T-helper 2 cell treated with Interferon-gamma antibody and Interleukin-4, amounts not matched to agents 5 μg/mL and 100 μg/mL, for 36 hours (primary cell): ENCODE measurements around the gene PEMT.

Experiments used
- DNase-seq: peaks from one replicate; pipeline ENCODE4 v3.0.0; 2021; ENCODE audit warnings: low spot score
- H3K27ac Mint-ChIP-seq: one replicate; pipeline ENCODE4 v1.8.0; 2021; ENCODE audit warnings: mild to moderate bottlenecking, mixed read lengths
- H3K27me3 Mint-ChIP-seq: one replicate; pipeline ENCODE4 v1.8.0; 2021; ENCODE audit warnings: low read depth, mixed read lengths
- H3K36me3 Mint-ChIP-seq: one replicate; pipeline ENCODE4 v1.8.0; 2021; ENCODE audit warnings: low read depth, mixed read lengths
- H3K4me1 Mint-ChIP-seq: one replicate; pipeline ENCODE4 v1.8.0; 2021; ENCODE audit warnings: low read depth, mixed read lengths
- H3K4me3 Mint-ChIP-seq: one replicate; pipeline ENCODE4 v1.8.0; 2022; ENCODE audit warnings: mild to moderate bottlenecking, moderate library complexity, mixed read lengths
- H3K9me3 Mint-ChIP-seq: one replicate; pipeline ENCODE4 v1.8.0; 2021; ENCODE audit warnings: mixed read lengths

Gene PEMT

GRCh38 chr17:17502741-17503565 lies 88.6 kb downstream of the PEMT start:
- no peak overlapping the region for H3K4me3 Mint-ChIP-seq
- no peaks in the 10 kb centered on the region for H3K4me1 Mint-ChIP-seq
- no peak overlapping the region for H3K27ac Mint-ChIP-seq
- H3K36me3 Mint-ChIP-seq: no peaks in the 10 kb centered on the region
- H3K27me3 Mint-ChIP-seq: no peaks in the 10 kb centered on the region
- DNase-seq: no peak
- no peaks in the 10 kb centered on the region for H3K9me3 Mint-ChIP-seq

GRCh38 chr17:17500999-17501605 lies 90.4 kb downstream of the PEMT start:
- Mint-ChIP-seq H3K27ac (no peak overlapping the region), H3K27me3 (no peaks in the 10 kb centered on the region), H3K9me3 (no peaks in the 10 kb centered on the region), H3K4me1 (peaks cover 3% of the 10 kb centered on the region), H3K36me3 (no peaks in the 10 kb centered on the region), H3K4me3 (no peak overlapping the region)
- DNase-seq: no peak

- no peak for DNase-seq
- H3K36me3 Mint-ChIP-seq: no peaks in the 10 kb centered on the region
- no peak overlapping the region for H3K27ac Mint-ChIP-seq
- H3K4me1 Mint-ChIP-seq: peaks cover 8% of the 10 kb centered on the region
- no peak overlapping the region for H3K4me3 Mint-ChIP-seq
- no peaks in the 10 kb centered on the region for H3K9me3 Mint-ChIP-seq
- H3K27me3 Mint-ChIP-seq: peaks cover 11% of the 10 kb centered on the region
Observed at GRCh38 chr17:17499402-17500145, 91.9 kb downstream of the PEMT start.

GRCh38 chr17:17498606-17499301 lies 92.8 kb downstream of the PEMT start:
- Mint-ChIP-seq H3K4me3 (no peak overlapping the region), H3K27ac (no peak overlapping the region), H3K9me3 (no peaks in the 10 kb centered on the region), H3K27me3 (peaks cover 17% of the 10 kb centered on the region), H3K4me1 (peaks cover 8% of the 10 kb centered on the region), H3K36me3 (no peaks in the 10 kb centered on the region)
- DNase-seq: no peak

GRCh38 chr17:17497845-17498520 lies 93.5 kb downstream of the PEMT start:
- Mint-ChIP-seq H3K4me3 (no peak overlapping the region), H3K9me3 (no peaks in the 10 kb centered on the region), H3K4me1 (peaks cover 8% of the 10 kb centered on the region), H3K27me3 (peaks cover 20% of the 10 kb centered on the region), H3K27ac (no peak overlapping the region), H3K36me3 (peaks cover 3% of the 10 kb centered on the region)
- DNase-seq: no peak

- Mint-ChIP-seq H3K4me1 (peaks cover 8% of the 10 kb centered on the region), H3K36me3 (peaks cover 7% of the 10 kb centered on the region), H3K4me3 (peak overlapping the region; percentile 60), H3K27ac (no peak overlapping the region), H3K9me3 (no peaks in the 10 kb centered on the region), H3K27me3 (peaks cover 20% of the 10 kb centered on the region)
- no peak for DNase-seq
Observed at GRCh38 chr17:17497065-17497844, 94.3 kb downstream of the PEMT start.

GRCh38 chr17:17496189-17497064 lies 95.1 kb downstream of the PEMT start, which contains the start of gene RASD1:
Gene RASD1, minus strand, starts transcription at chr17:17496395. Its CDS starts 214 bp downstream, at chr17:17496181.
- Mint-ChIP-seq H3K27me3 (peaks cover 20% of the 10 kb centered on the region), H3K4me3 (peak within 1 kb of the TSS; percentile 79), H3K4me1 (peaks cover 8% of the 10 kb centered on the region), H3K9me3 (no peaks in the 10 kb centered on the region), H3K36me3 (peaks cover 12% of the 10 kb centered on the region), H3K27ac (peak within 1 kb of the TSS; percentile 28)
- peak; percentile 86 for DNase-seq

GRCh38 chr17:17495536-17496188 lies 95.8 kb downstream of the PEMT start:
- H3K27ac Mint-ChIP-seq: peak overlapping the region; percentile 28
- peaks cover 12% of the 10 kb centered on the region for H3K36me3 Mint-ChIP-seq
- H3K4me1 Mint-ChIP-seq: peaks cover 8% of the 10 kb centered on the region
- H3K4me3 Mint-ChIP-seq: peak overlapping the region; percentile 79
- H3K9me3 Mint-ChIP-seq: no peaks in the 10 kb centered on the region
- no peak for DNase-seq
- H3K27me3 Mint-ChIP-seq: peaks cover 20% of the 10 kb centered on the region

GRCh38 chr17:17494870-17495535 lies 96.5 kb downstream of the PEMT start:
- H3K27ac Mint-ChIP-seq: peak overlapping the region; percentile 28
- DNase-seq: peak; percentile 25
- H3K27me3 Mint-ChIP-seq: peaks cover 20% of the 10 kb centered on the region
- H3K4me1 Mint-ChIP-seq: peaks cover 10% of the 10 kb centered on the region
- no peaks in the 10 kb centered on the region for H3K9me3 Mint-ChIP-seq
- peak overlapping the region; percentile 79 for H3K4me3 Mint-ChIP-seq
- peaks cover 12% of the 10 kb centered on the region for H3K36me3 Mint-ChIP-seq

- DNase-seq: no peak
- Mint-ChIP-seq H3K27ac (no peak overlapping the region), H3K4me1 (peaks cover 10% of the 10 kb centered on the region), H3K27me3 (peaks cover 20% of the 10 kb centered on the region), H3K4me3 (no peak overlapping the region), H3K36me3 (peaks cover 12% of the 10 kb centered on the region), H3K9me3 (no peaks in the 10 kb centered on the region)
Observed at GRCh38 chr17:17494499-17494869, 97.0 kb downstream of the PEMT start.

GRCh38 chr17:17493986-17494466 lies 97.5 kb downstream of the PEMT start:
- no peak overlapping the region for H3K4me3 Mint-ChIP-seq
- peaks cover 12% of the 10 kb centered on the region for H3K36me3 Mint-ChIP-seq
- peaks cover 10% of the 10 kb centered on the region for H3K4me1 Mint-ChIP-seq
- H3K9me3 Mint-ChIP-seq: no peaks in the 10 kb centered on the region
- DNase-seq: no peak
- peaks cover 20% of the 10 kb centered on the region for H3K27me3 Mint-ChIP-seq
- no peak overlapping the region for H3K27ac Mint-ChIP-seq
